WERI-Rb-1 (cell line): Measurements from ENCODE around the gene SMOC2.

ENCODE experiments used
- DNase-seq: peaks from one replicate; pipeline ENCODE4 v3.0.0-alpha.2; 2020
- H3K27ac ChIP-seq: fragments of 250-450 bp; sonication (Bioruptor Pico); 2 replicates; pipeline ENCODE4 v1.5.1; 2020; ENCODE audit warnings: mild to moderate bottlenecking, moderate library complexity
- H3K27me3 ChIP-seq: fragments of 250-450 bp; sonication (Bioruptor Pico); 2 replicates; pipeline ENCODE4 v1.5.1; 2021; ENCODE audit warnings: mild to moderate bottlenecking, low read depth, moderate library complexity; ENCODE audit not compliant: insufficient read depth, severe bottlenecking
- H3K36me3 ChIP-seq: fragments of 250-450 bp; sonication (Bioruptor Pico); 2 replicates; pipeline ENCODE4 v1.5.1; 2020; ENCODE audit warnings: mild to moderate bottlenecking, moderate library complexity
- H3K4me3 ChIP-seq: 2 replicates; pipeline ENCODE4 v1.5.1; 2011; ENCODE audit warnings: low read depth, mild to moderate bottlenecking, control low read depth, low read length
- H3K9me3 ChIP-seq: fragments of 250-450 bp; sonication (Bioruptor Pico); 2 replicates; pipeline ENCODE4 v1.5.1; 2021; ENCODE audit warnings: mild to moderate bottlenecking, moderate library complexity; ENCODE audit not compliant: severe bottlenecking
- CTCF ChIP-seq: IDR thresholded peaks from 2 replicates; pipeline ENCODE4 v1.5.1; 2011; ENCODE audit warnings: low read depth, mild to moderate bottlenecking, control low read depth, inconsistent platforms, low read length

Gene SMOC2

GRCh38 chr6:168620578-168620977, 179.6 kb downstream of the SMOC2 start:
- TF ChIP-seq CTCF: no peak
- Histone ChIP-seq H3K27me3 (no peaks in the 10 kb centered on the region), H3K27ac (peak overlapping the region; percentile 51), H3K4me3 (no peak overlapping the region), H3K9me3 (peaks cover 8% of the 10 kb centered on the region), H3K36me3 (no peaks in the 10 kb centered on the region)
- DNase-seq: no peak

GRCh38 chr6:168623736-168624135, 182.8 kb downstream of the SMOC2 start:
- no peak for DNase-seq
- Histone ChIP-seq H3K4me3 (no peak overlapping the region), H3K27me3 (no peaks in the 10 kb centered on the region), H3K36me3 (no peaks in the 10 kb centered on the region), H3K27ac (no peak overlapping the region), H3K9me3 (peaks cover 8% of the 10 kb centered on the region)
- no peak for TF ChIP-seq CTCF

GRCh38 chr6:168624540-168624939, 183.6 kb downstream of the SMOC2 start:
- Histone ChIP-seq H3K27ac (no peak overlapping the region), H3K27me3 (no peaks in the 10 kb centered on the region), H3K9me3 (peaks cover 8% of the 10 kb centered on the region), H3K4me3 (no peak overlapping the region), H3K36me3 (no peaks in the 10 kb centered on the region)
- no peak for TF ChIP-seq CTCF
- DNase-seq: no peak

GRCh38 chr6:168624948-168625347, 184.0 kb downstream of the SMOC2 start:
- no peak overlapping the region for H3K4me3 ChIP-seq
- TF ChIP-seq CTCF: no peak
- no peak overlapping the region for H3K27ac ChIP-seq
- no peaks in the 10 kb centered on the region for H3K36me3 ChIP-seq
- peaks cover 8% of the 10 kb centered on the region for H3K9me3 ChIP-seq
- H3K27me3 ChIP-seq: no peaks in the 10 kb centered on the region
- no peak for DNase-seq

- no peak for TF ChIP-seq CTCF
- peaks cover 10% of the 10 kb centered on the region for H3K9me3 ChIP-seq
- no peak for DNase-seq
- no peak overlapping the region for H3K27ac ChIP-seq
- no peaks in the 10 kb centered on the region for H3K27me3 ChIP-seq
- no peaks in the 10 kb centered on the region for H3K36me3 ChIP-seq
- no peak overlapping the region for H3K4me3 ChIP-seq
Observed at GRCh38 chr6:168625602-168626001, 184.6 kb downstream of the SMOC2 start.

- peaks cover 10% of the 10 kb centered on the region for H3K9me3 ChIP-seq
- H3K36me3 ChIP-seq: no peaks in the 10 kb centered on the region
- TF ChIP-seq CTCF: no peak
- H3K27ac ChIP-seq: no peak overlapping the region
- H3K4me3 ChIP-seq: no peak overlapping the region
- no peaks in the 10 kb centered on the region for H3K27me3 ChIP-seq
- no peak for DNase-seq
Observed at GRCh38 chr6:168626046-168626602, 185.1 kb downstream of the SMOC2 start.
